ENCODE data around the gene EPS8.

The EPS8 gene

GRCh38 chr12:15819644-15820437 is 30.7 kb upstream of the EPS8 start:
- no peaks in the 10 kb centered on the region for H3K9me3 ChIP-seq (ENCODE audit: control insufficient read depth, low read depth, low read length)
- no peak overlapping the region for H3K4me3 ChIP-seq (ENCODE audit: low read length)
- H3K4me1 ChIP-seq (ENCODE audit: control insufficient read depth, low read depth, low read length) = peaks cover 8% of the 10 kb centered on the region
- H3K27me3 ChIP-seq (ENCODE audit: control insufficient read depth, insufficient read depth, low read length) = no peaks in the 10 kb centered on the region
- H3K9ac ChIP-seq (ENCODE audit: low read length) = no peak overlapping the region
- H3K36me3 ChIP-seq (ENCODE audit: control insufficient read depth, low read depth, low read length) = no peaks in the 10 kb centered on the region
- no peak overlapping the region for H3K27ac ChIP-seq (ENCODE audit: low read length)

GRCh38 chr12:15818418-15818817 is 29.2 kb upstream of the EPS8 start:
- H3K4me1 ChIP-seq (ENCODE audit: control insufficient read depth, low read depth, low read length) = peaks cover 5% of the 10 kb centered on the region

GRCh38 chr12:15815730-15816129 is 26.5 kb upstream of the EPS8 start:
- Histone ChIP-seq H3K27me3 (ENCODE audit: control insufficient read depth, insufficient read depth, low read length) (no peaks in the 10 kb centered on the region), H3K27ac (ENCODE audit: low read length) (no peak overlapping the region), H3K4me1 (ENCODE audit: control insufficient read depth, low read depth, low read length) (no peaks in the 10 kb centered on the region)

More at GRCh38 chr12:15818418-15818817, 29.2 kb upstream of the EPS8 start:
- Histone ChIP-seq H3K36me3 (ENCODE audit: control insufficient read depth, low read depth, low read length) (no peaks in the 10 kb centered on the region), H3K9ac (ENCODE audit: low read length) (no peak overlapping the region), H3K27me3 (ENCODE audit: control insufficient read depth, insufficient read depth, low read length) (no peaks in the 10 kb centered on the region), H3K27ac (ENCODE audit: low read length) (no peak overlapping the region), H3K4me3 (ENCODE audit: low read length) (no peak overlapping the region), H3K9me3 (ENCODE audit: control insufficient read depth, low read depth, low read length) (no peaks in the 10 kb centered on the region)

GRCh38 chr12:15811214-15812127 is 22.3 kb upstream of the EPS8 start:
- Histone ChIP-seq H3K27me3 (ENCODE audit: control insufficient read depth, insufficient read depth, low read length) (no peaks in the 10 kb centered on the region), H3K27ac (ENCODE audit: low read length) (no peak overlapping the region), H3K36me3 (ENCODE audit: control insufficient read depth, low read depth, low read length) (no peaks in the 10 kb centered on the region), H3K4me3 (ENCODE audit: low read length) (no peak overlapping the region), H3K9me3 (ENCODE audit: control insufficient read depth, low read depth, low read length) (no peaks in the 10 kb centered on the region), H3K9ac (ENCODE audit: low read length) (no peak overlapping the region), H3K4me1 (ENCODE audit: control insufficient read depth, low read depth, low read length) (no peaks in the 10 kb centered on the region)

More at GRCh38 chr12:15815730-15816129, 26.5 kb upstream of the EPS8 start:
- Histone ChIP-seq H3K9me3 (ENCODE audit: control insufficient read depth, low read depth, low read length) (no peaks in the 10 kb centered on the region), H3K9ac (ENCODE audit: low read length) (no peak overlapping the region), H3K4me3 (ENCODE audit: low read length) (no peak overlapping the region), H3K36me3 (ENCODE audit: control insufficient read depth, low read depth, low read length) (no peaks in the 10 kb centered on the region)

GRCh38 chr12:15808652-15809051 is 19.5 kb upstream of the EPS8 start:
- Histone ChIP-seq H3K27ac (ENCODE audit: low read length) (no peak overlapping the region), H3K4me1 (ENCODE audit: control insufficient read depth, low read depth, low read length) (no peaks in the 10 kb centered on the region), H3K36me3 (ENCODE audit: control insufficient read depth, low read depth, low read length) (no peaks in the 10 kb centered on the region), H3K9ac (ENCODE audit: low read length) (no peak overlapping the region), H3K27me3 (ENCODE audit: control insufficient read depth, insufficient read depth, low read length) (no peaks in the 10 kb centered on the region), H3K9me3 (ENCODE audit: control insufficient read depth, low read depth, low read length) (no peaks in the 10 kb centered on the region), H3K4me3 (ENCODE audit: low read length) (no peak overlapping the region)

- no peaks in the 10 kb centered on the region for H3K9me3 ChIP-seq (ENCODE audit: control insufficient read depth, low read depth, low read length)
- H3K9ac ChIP-seq (ENCODE audit: low read length) = no peak overlapping the region
- no peak overlapping the region for H3K27ac ChIP-seq (ENCODE audit: low read length)
- no peaks in the 10 kb centered on the region for H3K27me3 ChIP-seq (ENCODE audit: control insufficient read depth, insufficient read depth, low read length)
- H3K36me3 ChIP-seq (ENCODE audit: control insufficient read depth, low read depth, low read length) = no peaks in the 10 kb centered on the region
- no peaks in the 10 kb centered on the region for H3K4me1 ChIP-seq (ENCODE audit: control insufficient read depth, low read depth, low read length)
- no peak overlapping the region for H3K4me3 ChIP-seq (ENCODE audit: low read length)
These were observed 19.1 kb upstream of the EPS8 start for GRCh38 chr12:15808250-15808649.

- Histone ChIP-seq H3K9me3 (ENCODE audit: control insufficient read depth, low read depth, low read length) (no peaks in the 10 kb centered on the region), H3K27me3 (ENCODE audit: control insufficient read depth, insufficient read depth, low read length) (no peaks in the 10 kb centered on the region), H3K9ac (ENCODE audit: low read length) (no peak overlapping the region), H3K4me1 (ENCODE audit: control insufficient read depth, low read depth, low read length) (no peaks in the 10 kb centered on the region), H3K27ac (ENCODE audit: low read length) (no peak overlapping the region), H3K4me3 (ENCODE audit: low read length) (no peak overlapping the region), H3K36me3 (ENCODE audit: control insufficient read depth, low read depth, low read length) (no peaks in the 10 kb centered on the region)
These were observed 17.6 kb upstream of the EPS8 start for GRCh38 chr12:15806826-15807225.

- H3K4me1 ChIP-seq (ENCODE audit: control insufficient read depth, low read depth, low read length) = no peaks in the 10 kb centered on the region
- H3K9me3 ChIP-seq (ENCODE audit: control insufficient read depth, low read depth, low read length) = no peaks in the 10 kb centered on the region
- H3K36me3 ChIP-seq (ENCODE audit: control insufficient read depth, low read depth, low read length) = no peaks in the 10 kb centered on the region
- H3K4me3 ChIP-seq (ENCODE audit: low read length) = no peak overlapping the region
- no peaks in the 10 kb centered on the region for H3K27me3 ChIP-seq (ENCODE audit: control insufficient read depth, insufficient read depth, low read length)
- H3K27ac ChIP-seq (ENCODE audit: low read length) = no peak overlapping the region
- H3K9ac ChIP-seq (ENCODE audit: low read length) = no peak overlapping the region
These were observed 12.9 kb upstream of the EPS8 start for GRCh38 chr12:15801770-15802744.

GRCh38 chr12:15800278-15800677 is 11.1 kb upstream of the EPS8 start:
- Histone ChIP-seq H3K4me1 (ENCODE audit: control insufficient read depth, low read depth, low read length) (no peaks in the 10 kb centered on the region), H3K4me3 (ENCODE audit: low read length) (no peak overlapping the region), H3K36me3 (ENCODE audit: control insufficient read depth, low read depth, low read length) (no peaks in the 10 kb centered on the region), H3K27me3 (ENCODE audit: control insufficient read depth, insufficient read depth, low read length) (no peaks in the 10 kb centered on the region), H3K9ac (ENCODE audit: low read length) (no peak overlapping the region), H3K27ac (ENCODE audit: low read length) (no peak overlapping the region), H3K9me3 (ENCODE audit: control insufficient read depth, low read depth, low read length) (no peaks in the 10 kb centered on the region)

- Histone ChIP-seq H3K4me1 (ENCODE audit: control insufficient read depth, low read depth, low read length) (no peaks in the 10 kb centered on the region), H3K4me3 (ENCODE audit: low read length) (no peak overlapping the region), H3K27me3 (ENCODE audit: control insufficient read depth, insufficient read depth, low read length) (no peaks in the 10 kb centered on the region), H3K9me3 (ENCODE audit: control insufficient read depth, low read depth, low read length) (no peaks in the 10 kb centered on the region), H3K9ac (ENCODE audit: low read length) (no peak overlapping the region), H3K36me3 (ENCODE audit: control insufficient read depth, low read depth, low read length) (no peaks in the 10 kb centered on the region), H3K27ac (ENCODE audit: low read length) (no peak overlapping the region)
These were observed 8.6 kb upstream of the EPS8 start for GRCh38 chr12:15797818-15798217.
